HCT116 (cell line): ENCODE results near the gene POC1B. TPM values are rescaled to one million over a fixed set of nuclear protein-coding genes. Genes with fewer than 3 reads are reported as not detected.

Experiments
- ATAC-seq: fragments of 200-7000 bp; cut with Tn5 transposase; 2 replicates; pipeline ENCODE4 v1.9.1; 2020; ENCODE audit warnings: mild to moderate bottlenecking, moderate library complexity
- BruUV-seq: library from RNA; stranded (reverse); fragments of 400-500 nt; replicated peaks from 2 replicates; lab custom pipeline; 2021; lab: Mats Ljungman, UMichigan
- CTCF ChIA-PET: fragments of 300-600 bp; sonication (Branson Sonifier 250); formaldehyde crosslinking; loops from one replicate; lab custom pipeline; 2021; ENCODE audit warnings: antibody characterized with exemption; lab: Charles Lee
- POLR2A ChIA-PET: fragments of 300-600, 350-600 bp; sonication (Branson Sonifier 250); formaldehyde crosslinking; loops from one replicate; lab custom pipeline; 2021; ENCODE audit warnings: antibody characterized with exemption; lab: Charles Lee
- RAD21 ChIA-PET, 2 experiments: fragments of 300-600 bp; sonication (Branson Sonifier 250); formaldehyde crosslinking; loops; one replicate each; lab custom pipeline; 2023; ENCODE audit warnings: low total read pairs in 2 of 2; ENCODE audit not compliant: uncharacterized antibody in 2 of 2, unreplicated experiment in 2 of 2, low non-redundant PET in 1 of 2; lab: Charles Lee
- DNase-seq: peaks from one replicate; pipeline ENCODE4 v3.0.0-alpha.2; 2010; ENCODE audit warnings: low read depth, low spot score
- H2AFZ ChIP-seq: fragments of 200-600 bp; shearing (Covaris generic), sonication (generic); 2 replicates; pipeline ENCODE4 v1.6.1; 2017; ENCODE audit warnings: low read depth, mixed run types, mixed read lengths, antibody characterized with exemption, low read length; ENCODE audit not compliant: poor library complexity, severe bottlenecking
- H3K27ac ChIP-seq: 2 replicates; pipeline ENCODE4 v1.5.1; 2012; ENCODE audit warnings: low read depth, low read length
- H3K27me3 ChIP-seq: fragments of 200-600 bp; sonication (generic); 2 replicates; pipeline ENCODE4 v1.6.1; 2016; ENCODE audit warnings: mixed run types, low read length, mixed read lengths; ENCODE audit not compliant: insufficient read depth
- H3K36me3 ChIP-seq, 2 experiments: fragments of 200-500 bp in 1 of 2; fragments of 200-600 bp in 1 of 2; sonication (Bioruptor generic) in 1 of 2; sonication (generic) in 1 of 2; 2 replicates each; pipeline versions ENCODE4 v1.5.1 to v1.6.1; 2014 to 2016; ENCODE audit warnings: low read length in 2 of 2, inconsistent platforms in 1 of 2, mixed read lengths in 1 of 2, mixed run types in 1 of 2; ENCODE audit not compliant: insufficient read depth in 2 of 2, control insufficient read depth in 1 of 2
- H3K4me1 ChIP-seq, 2 experiments: fragments of 200-600 bp in 1 of 2; sonication (generic) in 1 of 2; 2 replicates each; pipeline versions ENCODE4 v1.5.1 to v1.6.1; 2012 to 2017; ENCODE audit warnings: low read length in 2 of 2, inconsistent platforms in 1 of 2, mild to moderate bottlenecking in 1 of 2, mixed read lengths in 1 of 2, mixed run types in 1 of 2, moderate library complexity in 1 of 2; ENCODE audit not compliant: insufficient read depth in 2 of 2, control insufficient read depth in 1 of 2
- H3K4me2 ChIP-seq: fragments of 200-600 bp; sonication (generic); 2 replicates; pipeline ENCODE4 v1.6.1; 2017; ENCODE audit warnings: mixed run types, low read length, mixed read lengths
- H3K4me3 ChIP-seq, 2 experiments: fragments of 200-600 bp in 1 of 2; sonication (generic) in 1 of 2; replicated peaks in 1 of 2; 2 replicates each; pipeline ENCODE4 v1.5.1; 2011 to 2016; ENCODE audit warnings: low read length in 2 of 2, control low read depth in 1 of 2, low read depth in 1 of 2, mild to moderate bottlenecking in 1 of 2, mixed read lengths in 1 of 2, mixed run types in 1 of 2
- H3K79me2 ChIP-seq: fragments of 200-600 bp; sonication (generic); 2 replicates; pipeline ENCODE4 v1.6.1; 2017; ENCODE audit warnings: mild to moderate bottlenecking, mixed run types, low read length, moderate library complexity, mixed read lengths; ENCODE audit not compliant: insufficient read depth
- H3K9ac ChIP-seq: fragments of 200-600 bp; sonication (generic); 2 replicates; pipeline ENCODE4 v1.6.1; 2016; ENCODE audit warnings: low read length, mixed read lengths
- H3K9me2 ChIP-seq: fragments of 200-600 bp; sonication (generic), shearing (Covaris generic); 2 replicates; pipeline ENCODE4 v1.6.1; 2017; ENCODE audit warnings: mixed run types, mild to moderate bottlenecking, moderate library complexity; ENCODE audit not compliant: insufficient read depth
- H3K9me3 ChIP-seq, 2 experiments: fragments of 200-500 bp in 1 of 2; fragments of 200-600 bp in 1 of 2; sonication (Bioruptor generic) in 1 of 2; sonication (generic) in 1 of 2; 2 replicates each; pipeline ENCODE4 v1.6.1; 2014 to 2017; ENCODE audit warnings: low read length in 2 of 2, mixed read lengths in 2 of 2, inconsistent platforms in 1 of 2, low read depth in 1 of 2, mild to moderate bottlenecking in 1 of 2, mixed run types in 1 of 2, moderate library complexity in 1 of 2; ENCODE audit not compliant: control insufficient read depth in 1 of 2, insufficient read depth in 1 of 2
- H4K20me1 ChIP-seq: fragments of 200-600 bp; sonication (generic), shearing (Covaris generic); 2 replicates; pipeline ENCODE4 v1.6.1; 2017; ENCODE audit warnings: mixed run types, mild to moderate bottlenecking, moderate library complexity; ENCODE audit not compliant: insufficient read depth
- ELF1 ChIP-seq: IDR thresholded peaks from 2 replicates; pipeline ENCODE4 v1.6.1; 2012; ENCODE audit warnings: low read depth, borderline replicate concordance
- FOSL1 ChIP-seq: IDR thresholded peaks from 2 replicates; pipeline ENCODE4 v1.6.1; 2012; ENCODE audit warnings: low read depth
- JUND ChIP-seq: IDR thresholded peaks from 2 replicates; pipeline ENCODE4 v1.6.1; 2012
- SRF ChIP-seq: IDR thresholded peaks from 2 replicates; pipeline ENCODE4 v1.6.1; 2012; ENCODE audit warnings: low read depth
- TCF7L2 ChIP-seq: IDR thresholded peaks from 2 replicates; pipeline ENCODE4 v1.7.0; 2011; ENCODE audit warnings: borderline replicate concordance, inconsistent platforms; ENCODE audit not compliant: insufficient read depth, insufficient read length; ENCODE audit errors: extremely low read depth
- YY1 ChIP-seq: IDR thresholded peaks from 2 replicates; pipeline ENCODE4 v1.6.1; 2011; ENCODE audit warnings: low read length, low read depth, moderate library complexity, mild to moderate bottlenecking; ENCODE audit not compliant: insufficient replicate concordance; ENCODE audit errors: extremely low read depth
- ZNF274 ChIP-seq: fragments of 200-500 bp; sonication (Bioruptor generic); IDR thresholded peaks from 2 replicates; pipeline ENCODE4 v1.6.1; 2014; ENCODE audit warnings: mild to moderate bottlenecking, low read depth, low read length, inconsistent platforms
- intact Hi-C: fragments of 100-400 bp; cut with micrococcal nuclease; formaldehyde crosslinking; loops from 2 replicates; pipeline ENCODE4 v1.10.0; 2022
- total RNA-seq: library from RNA; stranded (reverse); gene quantifications from one replicate; pipeline ENCODE4 v1.2.1, GENCODE V29; 2021; ENCODE audit not compliant: unreplicated experiment
- TF ChIP-seq, protein P1 (sequence below), 3 experiments: fragments of 200-600 bp in 1 of 3; sonication (generic) in 1 of 3; IDR thresholded peaks in 2 of 3; conservative IDR thresholded peaks in 1 of 3; 2 replicates each; pipeline ENCODE4 v1.5.1; 2012 to 2017; ENCODE audit warnings: low read depth in 2 of 3, low read length in 2 of 3, antibody characterized with exemption in 1 of 3, borderline replicate concordance in 1 of 3, control low read depth in 1 of 3, mild to moderate bottlenecking in 1 of 3, mixed read lengths in 1 of 3, mixed run types in 1 of 3, moderate library complexity in 1 of 3; ENCODE audit not compliant: insufficient read depth in 1 of 3

POC1B gene
- total RNA-seq, 1 experiment from 2014 or later: 14.3 TPM

DNA sequence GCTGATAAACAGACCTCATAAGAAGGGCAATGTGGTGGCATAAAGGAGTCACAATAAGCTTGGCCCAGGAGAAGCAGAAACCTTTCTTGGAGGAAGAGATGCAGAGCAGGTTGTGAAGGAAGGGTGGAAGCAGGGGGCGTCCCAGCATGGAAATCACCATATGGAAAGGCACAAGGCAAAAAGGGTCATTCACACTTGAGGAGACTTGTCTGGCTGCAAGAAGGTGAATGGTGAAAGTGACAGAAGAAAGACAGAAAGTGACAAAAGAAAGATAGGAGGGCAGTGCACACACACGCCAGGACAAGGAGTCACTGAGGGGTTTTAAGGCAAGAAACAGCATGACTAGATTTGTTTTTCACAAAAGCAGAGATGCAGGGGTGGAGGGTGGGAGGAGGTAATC, 39.6 kb downstream of the POC1B start:
- H3K4me3 ChIP-seq: no peak overlapping the region
- H3K27me3 ChIP-seq: no peaks in the 10 kb centered on the region
- RAD21 ChIA-PET: no interaction called here
- H3K4me2 ChIP-seq: no peak overlapping the region
- no peaks in the 10 kb centered on the region for H3K9me2 ChIP-seq
- CTCF ChIA-PET: no interaction called here
- DNase-seq (no peak), ATAC-seq (no peak)
- no peaks in the 10 kb centered on the region for H3K4me1 ChIP-seq
- H3K36me3 ChIP-seq: no peaks in the 10 kb centered on the region
- intact Hi-C loops: no loop called here
- POLR2A ChIA-PET: no interaction called here
- no peak overlapping the region for H3K27ac ChIP-seq
- H3K9ac ChIP-seq: no peak overlapping the region
- TF ChIP-seq, protein P1, sequence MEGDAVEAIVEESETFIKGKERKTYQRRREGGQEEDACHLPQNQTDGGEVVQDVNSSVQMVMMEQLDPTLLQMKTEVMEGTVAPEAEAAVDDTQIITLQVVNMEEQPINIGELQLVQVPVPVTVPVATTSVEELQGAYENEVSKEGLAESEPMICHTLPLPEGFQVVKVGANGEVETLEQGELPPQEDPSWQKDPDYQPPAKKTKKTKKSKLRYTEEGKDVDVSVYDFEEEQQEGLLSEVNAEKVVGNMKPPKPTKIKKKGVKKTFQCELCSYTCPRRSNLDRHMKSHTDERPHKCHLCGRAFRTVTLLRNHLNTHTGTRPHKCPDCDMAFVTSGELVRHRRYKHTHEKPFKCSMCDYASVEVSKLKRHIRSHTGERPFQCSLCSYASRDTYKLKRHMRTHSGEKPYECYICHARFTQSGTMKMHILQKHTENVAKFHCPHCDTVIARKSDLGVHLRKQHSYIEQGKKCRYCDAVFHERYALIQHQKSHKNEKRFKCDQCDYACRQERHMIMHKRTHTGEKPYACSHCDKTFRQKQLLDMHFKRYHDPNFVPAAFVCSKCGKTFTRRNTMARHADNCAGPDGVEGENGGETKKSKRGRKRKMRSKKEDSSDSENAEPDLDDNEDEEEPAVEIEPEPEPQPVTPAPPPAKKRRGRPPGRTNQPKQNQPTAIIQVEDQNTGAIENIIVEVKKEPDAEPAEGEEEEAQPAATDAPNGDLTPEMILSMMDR (IDR thresholded peaks at IDR 0.05 in 2 of 3, conservative IDR thresholded peaks at IDR 0.05 in 1 of 3; ENCODE audit: borderline replicate concordance in 1 of 3, insufficient read depth in 1 of 3, low read depth in 2 of 3, low read length in 2 of 3): no peak
- no peak for TF ChIP-seq JUND
- no peak for TF ChIP-seq TCF7L2
- TF ChIP-seq YY1: no peak
- TF ChIP-seq FOSL1: no peak
- no peak for TF ChIP-seq SRF
- no peaks in the 10 kb centered on the region for H3K79me2 ChIP-seq
- no peak overlapping the region for H2AFZ ChIP-seq
- BruUV-seq: no TSS peak
- H4K20me1 ChIP-seq: no peaks in the 10 kb centered on the region
- H3K9me3 ChIP-seq: no peaks in the 10 kb centered on the region

DNA sequence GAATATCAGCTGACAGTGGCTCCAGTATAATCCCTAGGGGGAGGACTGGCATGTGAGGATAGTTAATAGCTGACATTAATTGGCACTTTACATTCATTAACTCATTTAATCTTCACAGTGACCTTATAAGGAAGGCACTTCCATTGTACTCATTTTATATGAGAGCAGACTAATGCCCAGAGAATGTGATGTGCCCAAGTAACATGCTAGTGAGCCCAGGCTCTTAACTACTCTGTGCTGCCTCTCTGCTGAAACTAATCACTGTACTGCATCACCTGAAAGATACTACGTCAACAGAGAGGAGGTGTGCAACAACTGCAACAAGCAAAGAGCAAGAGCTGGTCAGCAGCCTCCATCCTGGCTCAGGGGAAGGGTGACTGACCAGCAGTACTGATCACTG, 41.4 kb downstream of the POC1B start:
- Histone ChIP-seq H3K9ac (no peak overlapping the region), H4K20me1 (no peaks in the 10 kb centered on the region), H2AFZ (no peak overlapping the region), H3K4me3 (no peak overlapping the region), H3K9me2 (no peaks in the 10 kb centered on the region), H3K4me2 (no peak overlapping the region), H3K36me3 (no peaks in the 10 kb centered on the region), H3K4me1 (no peaks in the 10 kb centered on the region; a peak in 1 of 4 replicates), H3K27me3 (no peaks in the 10 kb centered on the region), H3K27ac (no peak overlapping the region), H3K79me2 (no peaks in the 10 kb centered on the region), H3K9me3 (no peaks in the 10 kb centered on the region)
- TF ChIP-seq ELF1 (no peak), ZNF274 (no peak)
- ChIA-PET RAD21 (no interaction called here), CTCF (no interaction called here), POLR2A (no interaction called here)
- intact Hi-C loops: no loop called here
- DNase-seq: no peak
- ATAC-seq: no peak
- BruUV-seq: no TSS peak
